ENCODE measurements around the gene COCH.

Gene COCH

DNA sequence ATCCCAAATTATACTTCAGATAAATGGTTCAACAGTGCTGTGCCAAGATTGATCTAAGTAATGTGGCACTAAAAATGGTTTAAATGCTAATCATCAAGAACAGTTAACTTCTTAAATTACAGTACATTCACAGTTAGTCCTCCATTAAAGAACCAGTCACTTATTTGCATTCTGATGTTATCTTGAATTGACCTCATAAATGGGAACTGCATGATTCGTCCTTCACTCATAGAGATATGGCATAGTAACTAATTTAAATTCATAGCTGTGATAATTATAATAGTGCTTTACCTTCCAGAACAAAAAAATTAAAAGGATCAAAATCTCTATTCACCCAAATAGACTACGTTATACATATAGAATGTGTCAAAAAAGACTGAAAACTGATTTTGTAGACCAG lies 61.1 kb downstream of the COCH start:
- in situ Hi-C loops (cut with MboI; ENCODE audit: low sequenced_read_pairs, unreplicated experiment): no loop called here
- TF ChIP-seq, protein P1, sequence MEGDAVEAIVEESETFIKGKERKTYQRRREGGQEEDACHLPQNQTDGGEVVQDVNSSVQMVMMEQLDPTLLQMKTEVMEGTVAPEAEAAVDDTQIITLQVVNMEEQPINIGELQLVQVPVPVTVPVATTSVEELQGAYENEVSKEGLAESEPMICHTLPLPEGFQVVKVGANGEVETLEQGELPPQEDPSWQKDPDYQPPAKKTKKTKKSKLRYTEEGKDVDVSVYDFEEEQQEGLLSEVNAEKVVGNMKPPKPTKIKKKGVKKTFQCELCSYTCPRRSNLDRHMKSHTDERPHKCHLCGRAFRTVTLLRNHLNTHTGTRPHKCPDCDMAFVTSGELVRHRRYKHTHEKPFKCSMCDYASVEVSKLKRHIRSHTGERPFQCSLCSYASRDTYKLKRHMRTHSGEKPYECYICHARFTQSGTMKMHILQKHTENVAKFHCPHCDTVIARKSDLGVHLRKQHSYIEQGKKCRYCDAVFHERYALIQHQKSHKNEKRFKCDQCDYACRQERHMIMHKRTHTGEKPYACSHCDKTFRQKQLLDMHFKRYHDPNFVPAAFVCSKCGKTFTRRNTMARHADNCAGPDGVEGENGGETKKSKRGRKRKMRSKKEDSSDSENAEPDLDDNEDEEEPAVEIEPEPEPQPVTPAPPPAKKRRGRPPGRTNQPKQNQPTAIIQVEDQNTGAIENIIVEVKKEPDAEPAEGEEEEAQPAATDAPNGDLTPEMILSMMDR (IDR thresholded peaks at IDR 0.05; ENCODE audit: borderline replicate concordance, control extremely low read depth, extremely low read depth, insufficient read depth, missing control alignments): no peak
- DNase-seq (ENCODE audit: low spot score): no peak

DNA sequence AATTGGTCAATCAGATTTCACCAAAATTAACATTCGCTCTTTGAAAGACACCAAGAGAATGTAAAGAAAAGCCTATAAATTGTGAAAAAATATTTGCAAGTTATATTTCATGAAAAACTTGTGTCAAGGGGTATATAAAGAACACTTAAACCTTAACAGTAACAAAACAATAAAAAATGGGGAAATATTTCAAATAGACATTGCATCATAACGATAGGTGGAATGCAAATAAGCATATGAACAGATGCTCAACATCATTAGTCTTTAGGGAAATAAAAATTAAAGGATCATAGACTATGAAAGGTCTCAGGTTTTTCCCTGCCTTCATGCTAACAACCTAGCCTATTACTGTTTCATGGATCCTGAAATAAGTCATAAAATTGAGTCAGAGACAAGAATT lies 64.3 kb downstream of the COCH start:
- TF ChIP-seq, protein P1 (IDR thresholded peaks at IDR 0.05; ENCODE audit: borderline replicate concordance, control extremely low read depth, extremely low read depth, insufficient read depth, missing control alignments): no peak
- DNase-seq (ENCODE audit: low spot score): no peak
- in situ Hi-C loops (cut with MboI; ENCODE audit: low sequenced_read_pairs, unreplicated experiment): no loop called here

All from GM13976 (cell line).